H1 (cell line): ENCODE measurements around the gene FBXO8. TPM values are rescaled to one million over a fixed set of nuclear protein-coding genes. Genes with fewer than 3 reads are reported as not detected.

Source experiments
- GABPA ChIP-seq: IDR thresholded peaks from 2 replicates; pipeline ENCODE4 v1.6.1; 2011; ENCODE audit warnings: mild to moderate bottlenecking, low read length, moderate library complexity, borderline replicate concordance; ENCODE audit not compliant: insufficient read depth
- NANOG ChIP-seq: IDR thresholded peaks from 2 replicates; pipeline ENCODE4 v1.6.1; 2011; ENCODE audit warnings: low read length, low read depth, mild to moderate bottlenecking, inconsistent platforms; ENCODE audit not compliant: insufficient read depth, poor library complexity, severe bottlenecking
- SRF ChIP-seq: IDR thresholded peaks from 2 replicates; pipeline ENCODE4 v1.6.1; 2011; ENCODE audit warnings: mild to moderate bottlenecking, low read depth, low read length, moderate library complexity
- ZNF274 ChIP-seq: IDR thresholded peaks from 2 replicates; pipeline ENCODE4 v1.7.0; 2012; ENCODE audit warnings: low read length, borderline replicate concordance; ENCODE audit errors: extremely low read depth
- polyA plus RNA-seq, 7 experiments: library from polyadenylated mRNA; depleted of rRNA in 3 of 7; stranded (reverse) in 5 of 7; unstranded in 2 of 7; fragments of >200 nt in 5 of 7; fragments of 200-250 nt in 2 of 7; gene quantifications; 1 replicate in 5 of 7; 2 replicates in 1 of 7; 4 replicates in 1 of 7; pipeline versions ENCODE4 v1.2.1 to v1.2.3, GENCODE V29; 2011 to 2013; ENCODE audit warnings: missing spikeins in 2 of 7, mixed read lengths in 2 of 7
- total RNA-seq: library from RNA; stranded (reverse); fragmentation: NEBNext Ultra II Directional; extraction: Animal tissue kit (Norgen Biotek cat#: 25700); gene quantifications from 2 replicates; pipeline ENCODE4 v1.2.1, GENCODE V29; 2021

Gene FBXO8
- total and polyA plus RNA-seq, 2 of the 8 experiments (the other 6 are each of a cell fraction or from before 2014, with no cell fraction given), result 5.1 to 7.5 TPM

DNA sequence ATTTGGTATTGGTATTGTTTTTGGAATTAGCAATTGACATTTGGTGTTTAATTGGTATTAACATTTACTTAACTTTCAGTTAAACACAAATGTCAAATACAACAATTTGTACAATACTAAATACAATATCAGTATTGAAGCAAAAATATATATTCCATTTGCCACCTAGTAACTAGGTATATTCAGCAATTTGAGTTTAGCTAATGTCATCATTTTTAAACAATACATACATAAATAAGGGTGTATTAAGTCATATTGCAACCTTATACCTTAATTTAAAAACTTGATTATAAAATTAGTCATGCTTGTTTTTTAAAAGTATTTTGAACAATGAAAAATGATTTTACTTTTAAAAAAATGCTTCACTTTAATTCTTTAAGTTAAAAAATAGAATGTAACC lies 53.3 kb downstream of the FBXO8 start (continued):
- TF ChIP-seq SRF, result no peak
- TF ChIP-seq ZNF274, result no peak
- TF ChIP-seq NANOG, result no peak
- no peak for TF ChIP-seq GABPA
- TF ChIP-seq, all 59 proteins: peak for 0
